ENCODE data around the gene APOBEC2.

APOBEC2 gene

GRCh38 chr6:41074692-41075436 lies 21.9 kb downstream of the APOBEC2 start:
- Mint-ChIP-seq H3K36me3 (ENCODE audit: low read depth) (peaks cover 44% of the 10 kb centered on the region), H3K4me1 (ENCODE audit: low read depth) (peaks cover 37% of the 10 kb centered on the region), H3K27ac (peak overlapping the region; percentile 99), H3K4me3 (peak overlapping the region; percentile 96), H3K27me3 (no peaks in the 10 kb centered on the region), H3K9me3 (no peaks in the 10 kb centered on the region)
- intact Hi-C loops (cut with micrococcal nuclease), result loop anchor here (1.0 to 5.0 kb wide), 3 partner anchors 107 to 242 kb away; partner anchors contain the start of gene TREM1

GRCh38 chr6:41075651-41076626 lies 22.9 kb downstream of the APOBEC2 start:
- H3K4me1 Mint-ChIP-seq (ENCODE audit: low read depth), result peaks cover 38% of the 10 kb centered on the region
- H3K9me3 Mint-ChIP-seq, result no peaks in the 10 kb centered on the region
- intact Hi-C loops (cut with micrococcal nuclease), result no loop called here
- H3K27ac Mint-ChIP-seq, result peak overlapping the region; percentile 15
- no peak overlapping the region for H3K4me3 Mint-ChIP-seq
- H3K27me3 Mint-ChIP-seq, result no peaks in the 10 kb centered on the region
- H3K36me3 Mint-ChIP-seq (ENCODE audit: low read depth), result peaks cover 48% of the 10 kb centered on the region

GRCh38 chr6:41077536-41077935 lies 24.5 kb downstream of the APOBEC2 start:
- Mint-ChIP-seq H3K4me1 (ENCODE audit: low read depth) (peaks cover 38% of the 10 kb centered on the region), H3K36me3 (ENCODE audit: low read depth) (peaks cover 53% of the 10 kb centered on the region), H3K27ac (no peak overlapping the region), H3K9me3 (no peaks in the 10 kb centered on the region), H3K4me3 (no peak overlapping the region), H3K27me3 (no peaks in the 10 kb centered on the region)
- intact Hi-C loops (cut with micrococcal nuclease), result no loop called here

GRCh38 chr6:41078101-41078500 lies 25.1 kb downstream of the APOBEC2 start:
- H3K9me3 Mint-ChIP-seq, result no peaks in the 10 kb centered on the region
- no peaks in the 10 kb centered on the region for H3K27me3 Mint-ChIP-seq
- intact Hi-C loops (cut with micrococcal nuclease), result no loop called here
- H3K36me3 Mint-ChIP-seq (ENCODE audit: low read depth), result peaks cover 57% of the 10 kb centered on the region
- H3K4me3 Mint-ChIP-seq, result no peak overlapping the region
- H3K4me1 Mint-ChIP-seq (ENCODE audit: low read depth), result peaks cover 38% of the 10 kb centered on the region
- H3K27ac Mint-ChIP-seq, result no peak overlapping the region

- no peaks in the 10 kb centered on the region for H3K27me3 Mint-ChIP-seq
- H3K36me3 Mint-ChIP-seq (ENCODE audit: low read depth), result peaks cover 60% of the 10 kb centered on the region
- H3K4me3 Mint-ChIP-seq, result no peak overlapping the region
- peaks cover 33% of the 10 kb centered on the region for H3K4me1 Mint-ChIP-seq (ENCODE audit: low read depth)
- H3K9me3 Mint-ChIP-seq, result no peaks in the 10 kb centered on the region
- intact Hi-C loops (cut with micrococcal nuclease), result no loop called here
- H3K27ac Mint-ChIP-seq, result no peak overlapping the region
Measured at GRCh38 chr6:41079080-41079479, 26.1 kb downstream of the APOBEC2 start.

GRCh38 chr6:41080621-41081020 lies 27.6 kb downstream of the APOBEC2 start:
- Mint-ChIP-seq H3K4me1 (ENCODE audit: low read depth) (peaks cover 18% of the 10 kb centered on the region), H3K9me3 (no peaks in the 10 kb centered on the region), H3K4me3 (no peak overlapping the region), H3K27me3 (no peaks in the 10 kb centered on the region), H3K27ac (no peak overlapping the region), H3K36me3 (ENCODE audit: low read depth) (peaks cover 69% of the 10 kb centered on the region)
- intact Hi-C loops (cut with micrococcal nuclease), result no loop called here

GRCh38 chr6:41083072-41083471 lies 30.1 kb downstream of the APOBEC2 start:
- Mint-ChIP-seq H3K36me3 (ENCODE audit: low read depth) (peaks cover 77% of the 10 kb centered on the region), H3K9me3 (no peaks in the 10 kb centered on the region), H3K27me3 (no peaks in the 10 kb centered on the region), H3K4me1 (ENCODE audit: low read depth) (peaks cover 9% of the 10 kb centered on the region), H3K27ac (no peak overlapping the region), H3K4me3 (no peak overlapping the region)
- intact Hi-C loops (cut with micrococcal nuclease), result no loop called here

- H3K27ac Mint-ChIP-seq, result no peak overlapping the region
- intact Hi-C loops (cut with micrococcal nuclease), result no loop called here
- no peaks in the 10 kb centered on the region for H3K9me3 Mint-ChIP-seq
- peaks cover 81% of the 10 kb centered on the region for H3K36me3 Mint-ChIP-seq (ENCODE audit: low read depth)
- peaks cover 7% of the 10 kb centered on the region for H3K4me1 Mint-ChIP-seq (ENCODE audit: low read depth)
- no peak overlapping the region for H3K4me3 Mint-ChIP-seq
- no peaks in the 10 kb centered on the region for H3K27me3 Mint-ChIP-seq
Measured at GRCh38 chr6:41085182-41085581, 32.2 kb downstream of the APOBEC2 start.

GRCh38 chr6:41088451-41088850 lies 35.4 kb downstream of the APOBEC2 start:
- Mint-ChIP-seq H3K9me3 (no peaks in the 10 kb centered on the region), H3K4me3 (no peak overlapping the region), H3K4me1 (ENCODE audit: low read depth) (no peaks in the 10 kb centered on the region), H3K36me3 (ENCODE audit: low read depth) (peaks cover 81% of the 10 kb centered on the region), H3K27me3 (no peaks in the 10 kb centered on the region), H3K27ac (no peak overlapping the region)
- intact Hi-C loops (cut with micrococcal nuclease), result no loop called here

- intact Hi-C loops (cut with micrococcal nuclease), result no loop called here
- Mint-ChIP-seq H3K27ac (no peak overlapping the region), H3K36me3 (ENCODE audit: low read depth) (peaks cover 81% of the 10 kb centered on the region), H3K4me3 (no peak overlapping the region), H3K27me3 (no peaks in the 10 kb centered on the region), H3K4me1 (ENCODE audit: low read depth) (no peaks in the 10 kb centered on the region), H3K9me3 (no peaks in the 10 kb centered on the region)
Measured at GRCh38 chr6:41090841-41091761, 38.1 kb downstream of the APOBEC2 start.

- Mint-ChIP-seq H3K4me3 (no peak overlapping the region), H3K36me3 (ENCODE audit: low read depth) (peaks cover 90% of the 10 kb centered on the region), H3K27me3 (no peaks in the 10 kb centered on the region), H3K4me1 (ENCODE audit: low read depth) (no peaks in the 10 kb centered on the region), H3K9me3 (no peaks in the 10 kb centered on the region), H3K27ac (no peak overlapping the region)
- intact Hi-C loops (cut with micrococcal nuclease), result loop anchor here (2.0 kb wide), 2 partner anchors 90 to 226 kb away; no protein-coding TSS in a partner anchor
Measured at GRCh38 chr6:41092421-41093140, 39.6 kb downstream of the APOBEC2 start.

GRCh38 chr6:41093729-41094128 lies 40.7 kb downstream of the APOBEC2 start:
- Mint-ChIP-seq H3K4me3 (no peak overlapping the region), H3K9me3 (no peaks in the 10 kb centered on the region), H3K27me3 (no peaks in the 10 kb centered on the region), H3K4me1 (ENCODE audit: low read depth) (no peaks in the 10 kb centered on the region), H3K36me3 (ENCODE audit: low read depth) (peaks cover 97% of the 10 kb centered on the region), H3K27ac (no peak overlapping the region)
- intact Hi-C loops (cut with micrococcal nuclease), result loop anchor here (2.0 kb wide), 2 partner anchors 89 to 225 kb away; no protein-coding TSS in a partner anchor
